ENCODE data around the gene LYRM4. TPM values are rescaled to one million over a fixed set of nuclear protein-coding genes. Genes with fewer than 3 reads are reported as not detected.

Gene LYRM4
- total RNA-seq, 6 experiments from 2014 or later = 26.8 to 36.3 (median 30.2) TPM

GRCh38 chr6:5079692-5080091 lies 181.1 kb downstream of the LYRM4 start:
- no peak for TF ChIP-seq CTCF (IDR thresholded peaks at IDR 0.05)
- peaks cover 6% of the 10 kb centered on the region for H3K27me3 Mint-ChIP-seq (ENCODE audit: insufficient read depth)
- H3K36me3 Mint-ChIP-seq (ENCODE audit: low read depth) = no peaks in the 10 kb centered on the region
- H3K4me3 Mint-ChIP-seq = no peak overlapping the region
- H3K27ac Mint-ChIP-seq = no peak overlapping the region
- H3K9me3 Mint-ChIP-seq = no peaks in the 10 kb centered on the region
- H3K4me1 Mint-ChIP-seq (ENCODE audit: low read depth) = peaks cover 44% of the 10 kb centered on the region
- no peak for DNase-seq

GRCh38 chr6:5078121-5078669 lies 182.6 kb downstream of the LYRM4 start:
- H3K4me1 Mint-ChIP-seq (ENCODE audit: low read depth) = peaks cover 36% of the 10 kb centered on the region
- DNase-seq = peak; percentile 13
- TF ChIP-seq CTCF (IDR thresholded peaks at IDR 0.05) = peak; percentile 43
- peaks cover 5% of the 10 kb centered on the region for H3K27me3 Mint-ChIP-seq (ENCODE audit: insufficient read depth)
- no peak overlapping the region for H3K27ac Mint-ChIP-seq
- H3K36me3 Mint-ChIP-seq (ENCODE audit: low read depth) = no peaks in the 10 kb centered on the region
- no peaks in the 10 kb centered on the region for H3K9me3 Mint-ChIP-seq
- H3K4me3 Mint-ChIP-seq = no peak overlapping the region

- no peak for DNase-seq
- Mint-ChIP-seq H3K4me1 (ENCODE audit: low read depth) (peaks cover 24% of the 10 kb centered on the region), H3K27me3 (ENCODE audit: insufficient read depth) (peaks cover 4% of the 10 kb centered on the region), H3K27ac (no peak overlapping the region), H3K36me3 (ENCODE audit: low read depth) (no peaks in the 10 kb centered on the region), H3K4me3 (no peak overlapping the region), H3K9me3 (no peaks in the 10 kb centered on the region)
- TF ChIP-seq CTCF (IDR thresholded peaks at IDR 0.05) = no peak
Observed at GRCh38 chr6:5076931-5077330, 183.8 kb downstream of the LYRM4 start.

GRCh38 chr6:5073992-5074391 lies 186.8 kb downstream of the LYRM4 start:
- no peak for TF ChIP-seq CTCF (IDR thresholded peaks at IDR 0.05)
- no peaks in the 10 kb centered on the region for H3K4me1 Mint-ChIP-seq (ENCODE audit: low read depth)

GRCh38 chr6:5072440-5072839 lies 188.3 kb downstream of the LYRM4 start:
- Mint-ChIP-seq H3K9me3 (peaks cover under 1% of the 10 kb centered on the region; the same call in 1 of the 2 replicates), H3K4me1 (ENCODE audit: low read depth) (no peaks in the 10 kb centered on the region), H3K27ac (no peak overlapping the region), H3K36me3 (ENCODE audit: low read depth) (peaks cover 1% of the 10 kb centered on the region; the same call in 1 of the 2 replicates), H3K27me3 (ENCODE audit: insufficient read depth) (peaks cover 4% of the 10 kb centered on the region), H3K4me3 (no peak overlapping the region)
- DNase-seq = no peak
- TF ChIP-seq CTCF (IDR thresholded peaks at IDR 0.05) = no peak

More at GRCh38 chr6:5073992-5074391, 186.8 kb downstream of the LYRM4 start:
- H3K27me3 Mint-ChIP-seq (ENCODE audit: insufficient read depth) = peaks cover 4% of the 10 kb centered on the region
- DNase-seq = no peak
- H3K27ac Mint-ChIP-seq = no peak overlapping the region
- H3K36me3 Mint-ChIP-seq (ENCODE audit: low read depth) = no peaks in the 10 kb centered on the region
- H3K4me3 Mint-ChIP-seq = no peak overlapping the region
- H3K9me3 Mint-ChIP-seq = no peaks in the 10 kb centered on the region
